MM.1S (cell line): ENCODE data around the gene HAND1.

ENCODE experiments used
- DNase-seq: peaks from one replicate; pipeline ENCODE4 v3.0.0-alpha.2; 2015
- H2AFZ ChIP-seq: fragments of 300-600 bp; sonication (generic); 2 replicates; pipeline ENCODE4 v1.6.0; 2016; ENCODE audit warnings: antibody characterized with exemption, low read length
- H3F3A ChIP-seq: fragments of 300-600 bp; sonication (generic); 2 replicates; pipeline ENCODE4 v1.6.1; 2016; ENCODE audit warnings: mild to moderate bottlenecking, antibody characterized with exemption, low read length, moderate library complexity, mixed read lengths; ENCODE audit not compliant: insufficient read depth
- H3K27ac ChIP-seq: fragments of 300-600 bp; sonication (generic); 2 replicates; pipeline ENCODE4 v1.5.1; 2016; ENCODE audit warnings: mild to moderate bottlenecking, low read length
- H3K27me3 ChIP-seq: fragments of 300-600 bp; sonication (generic); replicated peaks from 2 replicates; pipeline ENCODE4 v1.6.0; 2016; ENCODE audit warnings: low read length; ENCODE audit not compliant: insufficient read depth
- H3K36me3 ChIP-seq: fragments of 300-600 bp; sonication (generic); replicated peaks from 2 replicates; pipeline ENCODE4 v1.6.1; 2016; ENCODE audit warnings: mild to moderate bottlenecking, low read length, mixed read lengths; ENCODE audit not compliant: insufficient read depth
- H3K4me1 ChIP-seq: fragments of 300-600 bp; sonication (generic); 2 replicates; pipeline ENCODE4 v1.6.1; 2016; ENCODE audit warnings: low read length, mixed read lengths
- H3K4me2 ChIP-seq: fragments of 300-600 bp; sonication (generic); 2 replicates; pipeline ENCODE4 v1.6.0; 2016; ENCODE audit warnings: low read depth, low read length
- H3K4me3 ChIP-seq: fragments of 300-600 bp; sonication (generic); 2 replicates; pipeline ENCODE4 v1.5.1; 2016; ENCODE audit warnings: low read length, mixed read lengths
- H3K79me2 ChIP-seq: fragments of 300-600 bp; sonication (generic); 2 replicates; pipeline ENCODE4 v1.6.1; 2016; ENCODE audit warnings: mixed run types, low read length, mixed read lengths
- H3K9ac ChIP-seq: fragments of 300-600 bp; sonication (generic); 2 replicates; pipeline ENCODE4 v1.6.1; 2016; ENCODE audit warnings: low read length, mixed read lengths
- H3K9me2 ChIP-seq: fragments of 300-600 bp; sonication (generic); replicated peaks from 2 replicates; pipeline ENCODE4 v1.6.1; 2016; ENCODE audit warnings: mild to moderate bottlenecking, low read length, mixed read lengths; ENCODE audit not compliant: insufficient read depth
- H3K9me3 ChIP-seq: fragments of 300-600 bp; sonication (generic); replicated peaks from 2 replicates; pipeline ENCODE4 v1.6.1; 2016; ENCODE audit warnings: mild to moderate bottlenecking, low read length, mixed read lengths; ENCODE audit not compliant: insufficient read depth
- H4K20me1 ChIP-seq: fragments of 300-600 bp; sonication (generic); 2 replicates; pipeline ENCODE4 v1.6.1; 2016; ENCODE audit warnings: mild to moderate bottlenecking, low read length, moderate library complexity, mixed read lengths; ENCODE audit not compliant: insufficient read depth
- CTCF ChIP-seq: fragments of 300-600 bp; sonication (generic); IDR thresholded peaks from 2 replicates; pipeline ENCODE4 v1.5.1; 2016; ENCODE audit warnings: antibody characterized with exemption, low read length, mixed read lengths
- EZH2 ChIP-seq: fragments of 300-600 bp; sonication (generic); optimal IDR thresholded peaks from 2 replicates; pipeline ENCODE3; 2017; ENCODE audit warnings: low read depth, mild to moderate bottlenecking, antibody characterized with exemption, low read length, mixed read lengths
- EZH2phosphoT487 ChIP-seq: fragments of 300-600 bp; sonication (generic); IDR thresholded peaks from 2 replicates; pipeline ENCODE4 v1.6.1; 2018; ENCODE audit warnings: antibody characterized with exemption, low read length

Gene HAND1

GRCh38 chr5:154447089-154447725, 30.8 kb downstream of the HAND1 start:
- H3K9ac ChIP-seq, result peak overlapping the region; percentile 68; the same call in 1 of the 2 replicates
- peaks cover 46% of the 10 kb centered on the region for H3K79me2 ChIP-seq
- H3F3A ChIP-seq, result 0 out of 2 replicates have a peak, but pooled peaks cover 6% of the 10 kb centered on the region
- H3K4me3 ChIP-seq, result peak overlapping the region; percentile 71
- peak overlapping the region; percentile 77 for H2AFZ ChIP-seq
- DNase-seq, result no peak
- H3K27me3 ChIP-seq, result no peaks in the 10 kb centered on the region
- H3K36me3 ChIP-seq, result no peaks in the 10 kb centered on the region
- H3K9me2 ChIP-seq, result no peaks in the 10 kb centered on the region
- H3K9me3 ChIP-seq, result no peaks in the 10 kb centered on the region
- no peak for TF ChIP-seq EZH2phosphoT487
- peak overlapping the region; percentile 98 for H3K4me2 ChIP-seq
- H3K4me1 ChIP-seq, result peaks cover 4% of the 10 kb centered on the region
- no peak overlapping the region for H3K27ac ChIP-seq
- H4K20me1 ChIP-seq, result no peaks in the 10 kb centered on the region; the same call in 1 of the 2 replicates

GRCh38 chr5:154446195-154447088, 31.6 kb downstream of the HAND1 start:
- H3K9ac ChIP-seq, result peak overlapping the region; percentile 68; the same call in 1 of the 2 replicates
- H3K4me3 ChIP-seq, result peak overlapping the region; percentile 71
- DNase-seq, result peak; percentile 29
- H3K27ac ChIP-seq, result no peak overlapping the region
- H3K4me1 ChIP-seq, result peaks cover 4% of the 10 kb centered on the region
- H3K9me3 ChIP-seq, result no peaks in the 10 kb centered on the region
- H3K79me2 ChIP-seq, result peaks cover 46% of the 10 kb centered on the region
- H3K36me3 ChIP-seq, result no peaks in the 10 kb centered on the region
- H2AFZ ChIP-seq, result peak overlapping the region; percentile 77
- peak overlapping the region; percentile 98 for H3K4me2 ChIP-seq
- no peaks in the 10 kb centered on the region for H3K27me3 ChIP-seq
- 0 out of 2 replicates have a peak, but pooled peaks cover 6% of the 10 kb centered on the region for H3F3A ChIP-seq
- no peaks in the 10 kb centered on the region for H3K9me2 ChIP-seq
- TF ChIP-seq EZH2 (no peak), CTCF (no peak), EZH2phosphoT487 (no peak)
- no peaks in the 10 kb centered on the region; the same call in 1 of the 2 replicates for H4K20me1 ChIP-seq

- Histone ChIP-seq H3K79me2 (peaks cover 46% of the 10 kb centered on the region), H3K36me3 (no peaks in the 10 kb centered on the region), H3K9ac (peak within 1 kb of the TSS; percentile 68; the same call in 1 of the 2 replicates), H3K9me3 (no peaks in the 10 kb centered on the region), H3K27me3 (no peaks in the 10 kb centered on the region), H3F3A (0 out of 2 replicates have a peak, but pooled peaks cover 6% of the 10 kb centered on the region), H3K4me2 (peak within 1 kb of the TSS; percentile 98), H3K4me1 (peaks cover 4% of the 10 kb centered on the region), H3K4me3 (peak within 1 kb of the TSS; percentile 91), H2AFZ (peak within 1 kb of the TSS; percentile 93), H3K9me2 (no peaks in the 10 kb centered on the region), H4K20me1 (no peaks in the 10 kb centered on the region; the same call in 1 of the 2 replicates), H3K27ac (peak within 1 kb of the TSS; percentile 30; the same call in 1 of the 2 replicates)
- peak; percentile 95 for DNase-seq
- TF ChIP-seq CTCF (no peak), EZH2 (no peak), EZH2phosphoT487 (no peak)
Observed at GRCh38 chr5:154445422-154446194, 32.4 kb downstream of the HAND1 start, which contains the start of gene SAP30L. Gene SAP30L (plus strand): TSS chr5:154445997. CDS start chr5:154446605, 608 bp downstream.
